ENCODE data around the gene IFI44.

Gene IFI44

GRCh38 chr1:78627321-78627720, 22.3 kb upstream of the IFI44 start:
- H3K27ac ChIP-seq = no peak overlapping the region
- no peak for TF ChIP-seq CTCF (IDR thresholded peaks at IDR 0.05)
- TF ChIP-seq ZFX (IDR thresholded peaks at IDR 0.05; ENCODE audit: borderline replicate concordance) = no peak

GRCh38 chr1:78630600-78630999, 19.0 kb upstream of the IFI44 start:
- TF ChIP-seq ZFX (IDR thresholded peaks at IDR 0.05; ENCODE audit: borderline replicate concordance) (no peak), CTCF (IDR thresholded peaks at IDR 0.05) (no peak)
- H3K27ac ChIP-seq = no peak overlapping the region

- H3K27ac ChIP-seq = no peak overlapping the region
- TF ChIP-seq CTCF (IDR thresholded peaks at IDR 0.05) (no peak), ZFX (IDR thresholded peaks at IDR 0.05; ENCODE audit: borderline replicate concordance) (no peak)
Measured at GRCh38 chr1:78633209-78633608, 16.4 kb upstream of the IFI44 start.

GRCh38 chr1:78640462-78640861, 9.2 kb upstream of the IFI44 start:
- no peak for TF ChIP-seq ZFX (IDR thresholded peaks at IDR 0.05; ENCODE audit: borderline replicate concordance)
- no peak for TF ChIP-seq CTCF (IDR thresholded peaks at IDR 0.05)
- H3K27ac ChIP-seq = no peak overlapping the region

- TF ChIP-seq CTCF (IDR thresholded peaks at IDR 0.05) (no peak), ZFX (IDR thresholded peaks at IDR 0.05; ENCODE audit: borderline replicate concordance) (no peak)
Measured at GRCh38 chr1:78641558-78641957, 8.1 kb upstream of the IFI44 start.

GRCh38 chr1:78645723-78646122, 3.9 kb upstream of the IFI44 start:
- no peak overlapping the region for H3K27ac ChIP-seq
- TF ChIP-seq ZFX (IDR thresholded peaks at IDR 0.05; ENCODE audit: borderline replicate concordance) (no peak), CTCF (IDR thresholded peaks at IDR 0.05) (no peak)

More at GRCh38 chr1:78641558-78641957, 8.1 kb upstream of the IFI44 start:
- no peak overlapping the region for H3K27ac ChIP-seq

GRCh38 chr1:78647238-78647637, 2.4 kb upstream of the IFI44 start:
- TF ChIP-seq CTCF (IDR thresholded peaks at IDR 0.05) (no peak), ZFX (IDR thresholded peaks at IDR 0.05; ENCODE audit: borderline replicate concordance) (no peak)

More at GRCh38 chr1:78647238-78647637, 2.4 kb upstream of the IFI44 start:
- no peak overlapping the region for H3K27ac ChIP-seq

All from 22Rv1 (cell line).